Measurements from ENCODE around the gene MXRA5. TPM values are rescaled to one million over a fixed set of nuclear protein-coding genes. Genes with fewer than 3 reads are reported as not detected.
"Not testable (repeated sequence)": the region's sequence is repeated elsewhere in the genome, so short reads cannot be mapped to it uniquely, and the experiment has no call there.

MXRA5 gene
- total and polyA plus RNA-seq, 12 donors = 0.97 to 171 (median 14.0) TPM

DNA sequence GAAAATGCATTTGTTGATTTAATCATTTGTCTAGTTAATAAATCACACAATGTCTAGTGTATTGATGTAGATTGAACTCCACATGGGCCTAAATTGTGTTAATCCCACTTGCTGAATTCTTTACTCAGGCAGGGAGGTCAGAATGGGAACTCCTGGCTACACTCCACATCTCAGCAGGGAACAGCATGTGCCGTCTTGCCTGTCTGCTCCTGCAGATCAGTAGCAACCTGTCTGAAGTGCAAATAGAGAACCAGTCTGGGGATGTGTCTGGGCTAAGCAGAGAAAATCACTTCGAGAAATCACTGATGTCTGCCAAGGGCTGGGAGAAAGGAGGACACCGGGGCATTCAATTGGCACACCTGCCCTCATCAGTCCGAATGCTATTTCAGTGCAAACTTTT, 16.5 kb upstream of the MXRA5 start:
- Histone ChIP-seq H3K27me3 (no peaks in the 10 kb centered on the region), H3K36me3 (replicated peaks in 1 of 2) (no peaks in the 10 kb centered on the region), H3K4me1 (replicated peaks in 1 of 2) (no peaks in the 10 kb centered on the region), H3K4me3 (no peak overlapping the region), H3K27ac (no peak overlapping the region), H3K9me3 (replicated peaks in 1 of 3) (no peaks in the 10 kb centered on the region)
- intact Hi-C loops (cut with DNase I) = no loop called here
- 76 to 84% (median 81%) methylated on average over 3 to 4 of the region's 4 CpGs for WGBS, 4 donors
- no peak for DNase-seq
- TF ChIP-seq POLR2A (IDR thresholded peaks at IDR 0.05) = no peak
- TF ChIP-seq, protein P1, sequence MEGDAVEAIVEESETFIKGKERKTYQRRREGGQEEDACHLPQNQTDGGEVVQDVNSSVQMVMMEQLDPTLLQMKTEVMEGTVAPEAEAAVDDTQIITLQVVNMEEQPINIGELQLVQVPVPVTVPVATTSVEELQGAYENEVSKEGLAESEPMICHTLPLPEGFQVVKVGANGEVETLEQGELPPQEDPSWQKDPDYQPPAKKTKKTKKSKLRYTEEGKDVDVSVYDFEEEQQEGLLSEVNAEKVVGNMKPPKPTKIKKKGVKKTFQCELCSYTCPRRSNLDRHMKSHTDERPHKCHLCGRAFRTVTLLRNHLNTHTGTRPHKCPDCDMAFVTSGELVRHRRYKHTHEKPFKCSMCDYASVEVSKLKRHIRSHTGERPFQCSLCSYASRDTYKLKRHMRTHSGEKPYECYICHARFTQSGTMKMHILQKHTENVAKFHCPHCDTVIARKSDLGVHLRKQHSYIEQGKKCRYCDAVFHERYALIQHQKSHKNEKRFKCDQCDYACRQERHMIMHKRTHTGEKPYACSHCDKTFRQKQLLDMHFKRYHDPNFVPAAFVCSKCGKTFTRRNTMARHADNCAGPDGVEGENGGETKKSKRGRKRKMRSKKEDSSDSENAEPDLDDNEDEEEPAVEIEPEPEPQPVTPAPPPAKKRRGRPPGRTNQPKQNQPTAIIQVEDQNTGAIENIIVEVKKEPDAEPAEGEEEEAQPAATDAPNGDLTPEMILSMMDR (IDR thresholded peaks at IDR 0.05) = no peak

DNA sequence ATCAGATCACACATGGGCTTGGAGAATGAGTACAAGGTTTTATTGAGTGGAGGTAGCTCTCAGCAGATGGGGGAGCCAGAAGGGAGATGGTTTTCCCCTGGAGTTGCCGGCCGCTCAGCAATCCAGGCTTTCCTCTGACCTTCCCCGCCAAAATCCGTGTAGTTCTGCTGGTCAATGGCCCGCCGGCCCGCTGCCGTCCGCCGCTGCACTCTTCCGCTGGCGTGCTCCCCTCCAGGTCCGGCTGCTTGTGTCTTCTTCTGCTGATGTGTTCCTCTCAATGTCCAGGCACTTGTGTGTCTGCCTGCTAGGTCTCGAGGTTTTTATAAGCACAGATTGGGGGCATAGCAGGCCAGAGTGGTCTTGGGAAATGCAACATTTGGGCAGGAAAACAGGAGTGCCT, 14.4 kb upstream of the MXRA5 start:
- H3K9me3 ChIP-seq (replicated peaks in 1 of 3) = no peaks in the 10 kb centered on the region
- 77 to 95% (median 85%) methylated on average over 10 to 14 of the region's 14 CpGs for WGBS, 4 donors
- H3K27me3 ChIP-seq = no peaks in the 10 kb centered on the region
- H3K4me1 ChIP-seq (replicated peaks in 1 of 2) = no peaks in the 10 kb centered on the region
- no peak for DNase-seq
- intact Hi-C loops (cut with DNase I) = no loop called here
- no peak overlapping the region for H3K27ac ChIP-seq
- no peak overlapping the region for H3K4me3 ChIP-seq
- no peak for TF ChIP-seq POLR2A (IDR thresholded peaks at IDR 0.05)
- TF ChIP-seq, protein P1 (IDR thresholded peaks at IDR 0.05) = no peak
- no peaks in the 10 kb centered on the region for H3K36me3 ChIP-seq (replicated peaks in 1 of 2)

DNA sequence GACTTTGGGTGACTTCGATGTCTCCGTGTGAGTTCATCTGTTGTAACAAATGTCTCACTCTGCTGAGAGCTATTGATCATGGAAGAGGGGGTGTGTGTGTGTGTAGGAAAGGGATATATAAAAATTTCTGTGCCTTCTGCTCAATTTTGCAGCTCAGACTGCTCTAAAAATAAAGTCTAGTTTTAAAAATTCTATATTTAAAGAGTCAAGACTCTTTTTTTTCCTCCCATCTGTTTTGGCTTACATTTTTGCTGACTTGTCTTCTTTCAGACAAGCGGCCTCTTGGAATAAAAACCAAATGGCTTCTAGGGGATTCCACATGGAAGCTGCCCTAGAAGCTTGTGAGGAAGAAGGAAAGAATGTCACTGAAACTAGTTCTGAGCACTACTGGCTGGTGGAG, 6.3 kb upstream of the MXRA5 start:
- 79 to 89% (median 86%) methylated on average over 3 of the region's 3 CpGs for WGBS, 4 donors
- H3K4me1 ChIP-seq (replicated peaks in 1 of 2); H3K36me3 ChIP-seq (replicated peaks in 1 of 2); intact Hi-C loops (cut with DNase I); H3K27ac ChIP-seq; H3K27me3 ChIP-seq; DNase-seq; H3K9me3 ChIP-seq (replicated peaks in 1 of 3); H3K4me3 ChIP-seq: not testable (repeated sequence)

DNA sequence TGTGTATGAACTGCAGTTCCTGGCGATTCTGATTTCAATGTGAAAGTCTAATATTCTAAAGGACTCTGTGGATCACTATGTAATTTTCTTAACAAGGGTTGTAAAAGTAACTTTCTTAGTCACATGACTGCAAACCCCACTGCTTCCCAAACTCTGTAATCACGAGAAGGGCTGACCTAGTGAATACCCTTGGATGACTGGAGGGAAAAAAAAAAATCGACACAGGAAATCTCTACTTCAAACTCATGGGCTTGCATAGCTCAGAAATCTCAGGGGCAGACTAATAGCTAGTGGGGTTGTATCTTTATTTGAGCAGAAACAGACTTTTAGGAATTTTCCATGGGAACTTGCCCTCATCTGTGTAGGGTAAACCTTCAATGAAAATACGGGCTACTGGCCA, 4.8 kb upstream of the MXRA5 start:
- Histone ChIP-seq H3K36me3 (replicated peaks in 1 of 2) (no peaks in the 10 kb centered on the region), H3K9me3 (replicated peaks in 1 of 3) (no peaks in the 10 kb centered on the region), H3K27me3 (peaks cover 2% of the 10 kb centered on the region), H3K4me3 (no peak overlapping the region), H3K4me1 (replicated peaks in 1 of 2) (no peaks in the 10 kb centered on the region), H3K27ac (no peak overlapping the region)
- intact Hi-C loops (cut with DNase I) = no loop called here
- no peak for DNase-seq
- TF ChIP-seq, protein P1 (IDR thresholded peaks at IDR 0.05) = no peak
- no peak for TF ChIP-seq POLR2A (IDR thresholded peaks at IDR 0.05)
- 50 to 61% (median 53%) methylated on average over 4 of the region's 4 CpGs for WGBS, 4 donors

DNA sequence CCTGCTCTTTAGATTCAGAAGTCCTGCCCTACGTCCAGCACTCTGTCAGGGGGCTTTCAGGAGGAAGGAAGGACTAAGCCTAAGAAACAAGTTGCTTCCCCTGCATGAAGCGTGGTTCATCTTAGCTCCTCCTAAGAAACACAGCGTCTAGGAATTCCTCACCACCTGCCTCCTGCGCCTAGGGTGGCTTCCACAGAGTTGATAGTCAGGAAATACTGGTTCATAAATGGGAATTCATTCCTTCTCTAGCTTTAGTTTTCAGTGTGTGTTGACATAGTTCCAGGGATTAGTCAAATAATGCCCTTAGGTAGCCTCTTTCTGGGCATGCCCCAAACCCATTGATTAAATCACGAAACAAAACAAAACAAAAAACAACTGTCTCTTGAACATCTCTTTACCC, 1.7 kb upstream of the MXRA5 start:
- H3K36me3 ChIP-seq (replicated peaks in 1 of 2) = no peaks in the 10 kb centered on the region
- DNase-seq = no peak
- intact Hi-C loops (cut with DNase I) = no loop called here
- peaks cover 10% of the 10 kb centered on the region for H3K27me3 ChIP-seq
- H3K27ac ChIP-seq = no peak overlapping the region
- H3K4me1 ChIP-seq (replicated peaks in 1 of 2) = no peaks in the 10 kb centered on the region
- H3K4me3 ChIP-seq = no peak overlapping the region
- H3K9me3 ChIP-seq (replicated peaks in 1 of 3) = no peaks in the 10 kb centered on the region
- 86 to 95% (median 90%) methylated on average over 5 of the region's 5 CpGs for WGBS, 4 donors
- TF ChIP-seq, protein P1 (IDR thresholded peaks at IDR 0.05) = no peak
- TF ChIP-seq POLR2A (IDR thresholded peaks at IDR 0.05) = no peak

Data from adrenal gland (tissue), 12 donors.